ENCODE measurements around the gene GRIK1. TPM values are rescaled to one million over a fixed set of nuclear protein-coding genes. Genes with fewer than 3 reads are reported as not detected.

GRIK1 gene
- polyA plus RNA-seq, 1 experiment = not detected

DNA sequence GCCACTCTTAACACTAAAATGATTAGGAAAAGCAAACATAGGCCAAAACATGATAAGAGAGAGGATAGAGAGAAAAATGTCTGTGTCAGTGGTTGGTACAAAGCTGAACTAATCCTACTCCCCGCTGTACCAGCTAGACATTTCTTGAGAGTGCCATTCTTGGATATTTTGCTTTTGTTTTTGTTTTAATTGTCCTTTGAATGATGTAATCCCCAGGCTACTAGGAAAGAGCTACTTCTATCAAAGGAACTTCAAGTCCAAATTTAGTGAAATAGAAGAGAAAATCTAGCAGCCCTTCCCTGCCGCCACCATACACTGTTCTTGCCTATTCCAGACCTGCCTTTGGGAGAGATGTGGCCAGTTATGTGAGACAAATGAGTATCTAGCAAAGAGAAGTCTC lies 269.6 kb downstream of the GRIK1 start:
- TF ChIP-seq, protein P1, sequence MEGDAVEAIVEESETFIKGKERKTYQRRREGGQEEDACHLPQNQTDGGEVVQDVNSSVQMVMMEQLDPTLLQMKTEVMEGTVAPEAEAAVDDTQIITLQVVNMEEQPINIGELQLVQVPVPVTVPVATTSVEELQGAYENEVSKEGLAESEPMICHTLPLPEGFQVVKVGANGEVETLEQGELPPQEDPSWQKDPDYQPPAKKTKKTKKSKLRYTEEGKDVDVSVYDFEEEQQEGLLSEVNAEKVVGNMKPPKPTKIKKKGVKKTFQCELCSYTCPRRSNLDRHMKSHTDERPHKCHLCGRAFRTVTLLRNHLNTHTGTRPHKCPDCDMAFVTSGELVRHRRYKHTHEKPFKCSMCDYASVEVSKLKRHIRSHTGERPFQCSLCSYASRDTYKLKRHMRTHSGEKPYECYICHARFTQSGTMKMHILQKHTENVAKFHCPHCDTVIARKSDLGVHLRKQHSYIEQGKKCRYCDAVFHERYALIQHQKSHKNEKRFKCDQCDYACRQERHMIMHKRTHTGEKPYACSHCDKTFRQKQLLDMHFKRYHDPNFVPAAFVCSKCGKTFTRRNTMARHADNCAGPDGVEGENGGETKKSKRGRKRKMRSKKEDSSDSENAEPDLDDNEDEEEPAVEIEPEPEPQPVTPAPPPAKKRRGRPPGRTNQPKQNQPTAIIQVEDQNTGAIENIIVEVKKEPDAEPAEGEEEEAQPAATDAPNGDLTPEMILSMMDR (IDR thresholded peaks at IDR 0.05; ENCODE audit: low read depth, low read length) = no peak
- no peak overlapping the region for H3K4me3 ChIP-seq (ENCODE audit: low read depth, low read length)
- CTCF ChIA-PET = no interaction called here

DNA sequence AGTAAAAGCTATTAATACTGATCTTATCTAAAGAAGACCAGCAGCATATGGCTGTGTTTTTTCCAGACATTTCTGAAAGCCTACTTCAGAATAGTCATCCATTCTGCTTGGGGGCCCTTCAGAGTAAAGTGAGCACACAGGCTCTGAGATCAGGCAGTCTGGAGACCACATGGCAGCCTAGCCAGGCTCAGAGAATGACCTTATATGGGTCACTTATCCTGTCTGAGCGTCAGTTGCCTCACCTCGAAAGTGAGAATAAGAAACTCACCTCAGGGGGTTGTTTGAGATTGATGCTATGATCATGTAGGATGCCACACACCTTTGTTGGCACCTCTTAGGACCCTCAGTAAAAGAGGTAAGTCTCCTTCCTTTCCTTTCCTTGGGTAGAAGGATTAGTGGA lies 270.4 kb downstream of the GRIK1 start:
- Histone ChIP-seq H3K27me3 (ENCODE audit: control insufficient read depth, insufficient read depth, low read length) (no peaks in the 10 kb centered on the region), H3K4me3 (ENCODE audit: low read depth, low read length) (no peak overlapping the region), H3K27ac (ENCODE audit: low read depth, low read length) (no peak overlapping the region), H3K9me3 (ENCODE audit: control insufficient read depth, insufficient read depth, low read length) (no peaks in the 10 kb centered on the region)
- CTCF ChIA-PET = no interaction called here
- POLR2A ChIA-PET = no interaction called here
- TF ChIP-seq, protein P1 (IDR thresholded peaks at IDR 0.05; ENCODE audit: low read depth, low read length) = no peak
- no peak for DNase-seq (ENCODE audit: low read depth, low spot score)

More for the DNA sequence above, 269.6 kb downstream of the GRIK1 start:
- no peaks in the 10 kb centered on the region for H3K9me3 ChIP-seq (ENCODE audit: control insufficient read depth, insufficient read depth, low read length)
- no peaks in the 10 kb centered on the region for H3K27me3 ChIP-seq (ENCODE audit: control insufficient read depth, insufficient read depth, low read length)
- no peak overlapping the region for H3K27ac ChIP-seq (ENCODE audit: low read depth, low read length)
- POLR2A ChIA-PET = no interaction called here
- no peak for DNase-seq (ENCODE audit: low read depth, low spot score)

DNA sequence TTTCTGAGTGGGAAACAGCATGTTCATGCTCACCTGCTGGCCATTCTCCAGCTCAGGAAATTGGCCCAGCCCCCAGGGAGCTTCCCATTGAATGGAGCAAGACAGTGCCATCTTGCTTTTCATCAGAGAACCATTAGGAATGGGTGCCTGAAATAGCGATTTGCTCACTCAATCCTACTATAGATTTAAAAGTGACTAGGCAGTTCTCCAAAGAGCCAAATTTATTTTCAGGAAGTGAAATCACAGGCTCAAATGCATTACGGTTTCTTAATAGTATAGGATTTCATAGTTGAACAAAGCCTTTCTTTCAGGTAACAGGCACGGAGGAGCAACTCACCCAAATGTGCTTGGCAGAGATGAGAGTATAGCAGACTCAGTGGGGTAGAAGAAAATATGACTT lies 272.1 kb downstream of the GRIK1 start:
- DNase-seq (ENCODE audit: low read depth, low spot score) = no peak
- no peak overlapping the region for H3K27ac ChIP-seq (ENCODE audit: low read depth, low read length)
- no peak overlapping the region for H3K4me3 ChIP-seq (ENCODE audit: low read depth, low read length)
- H3K9me3 ChIP-seq (ENCODE audit: control insufficient read depth, insufficient read depth, low read length) = no peaks in the 10 kb centered on the region
- ChIA-PET POLR2A (no interaction called here), CTCF (interaction anchor here (1.0 kb wide), 1 partner anchor 8 kb away, joined by 3 read pairs; no protein-coding TSS in a partner anchor)
- TF ChIP-seq, protein P1 (IDR thresholded peaks at IDR 0.05; ENCODE audit: low read depth, low read length) = no peak
- H3K27me3 ChIP-seq (ENCODE audit: control insufficient read depth, insufficient read depth, low read length) = no peaks in the 10 kb centered on the region

DNA sequence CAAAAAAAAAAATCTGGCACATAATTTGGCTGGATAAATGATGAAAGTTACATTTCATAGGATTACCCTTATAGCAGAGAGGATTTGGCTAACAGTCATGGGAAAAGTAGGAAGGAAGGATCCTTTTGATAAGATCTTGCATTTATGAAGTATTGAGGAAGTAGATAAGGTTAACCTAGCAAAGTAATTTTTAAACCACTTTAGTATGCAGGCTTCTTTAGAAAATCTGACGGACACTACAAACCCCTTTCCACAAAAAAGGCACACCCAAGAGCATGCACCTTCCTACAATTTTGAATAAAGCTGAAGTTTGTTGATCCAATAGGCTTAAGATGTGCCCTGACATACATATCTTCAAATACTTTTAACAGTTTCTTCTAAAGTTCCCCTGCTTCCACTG lies 275.2 kb downstream of the GRIK1 start:
- ChIA-PET CTCF (interaction anchor here (1.1 kb wide), 1 partner anchor 185 kb away, joined by 3 read pairs; no protein-coding TSS in a partner anchor), POLR2A (no interaction called here)
- Histone ChIP-seq H3K27ac (ENCODE audit: low read depth, low read length) (no peak overlapping the region), H3K4me3 (ENCODE audit: low read depth, low read length) (no peak overlapping the region), H3K27me3 (ENCODE audit: control insufficient read depth, insufficient read depth, low read length) (no peaks in the 10 kb centered on the region), H3K9me3 (ENCODE audit: control insufficient read depth, insufficient read depth, low read length) (no peaks in the 10 kb centered on the region)
- no peak for DNase-seq (ENCODE audit: low read depth, low spot score)
- TF ChIP-seq, protein P1 (IDR thresholded peaks at IDR 0.05; ENCODE audit: low read depth, low read length) = no peak

DNA sequence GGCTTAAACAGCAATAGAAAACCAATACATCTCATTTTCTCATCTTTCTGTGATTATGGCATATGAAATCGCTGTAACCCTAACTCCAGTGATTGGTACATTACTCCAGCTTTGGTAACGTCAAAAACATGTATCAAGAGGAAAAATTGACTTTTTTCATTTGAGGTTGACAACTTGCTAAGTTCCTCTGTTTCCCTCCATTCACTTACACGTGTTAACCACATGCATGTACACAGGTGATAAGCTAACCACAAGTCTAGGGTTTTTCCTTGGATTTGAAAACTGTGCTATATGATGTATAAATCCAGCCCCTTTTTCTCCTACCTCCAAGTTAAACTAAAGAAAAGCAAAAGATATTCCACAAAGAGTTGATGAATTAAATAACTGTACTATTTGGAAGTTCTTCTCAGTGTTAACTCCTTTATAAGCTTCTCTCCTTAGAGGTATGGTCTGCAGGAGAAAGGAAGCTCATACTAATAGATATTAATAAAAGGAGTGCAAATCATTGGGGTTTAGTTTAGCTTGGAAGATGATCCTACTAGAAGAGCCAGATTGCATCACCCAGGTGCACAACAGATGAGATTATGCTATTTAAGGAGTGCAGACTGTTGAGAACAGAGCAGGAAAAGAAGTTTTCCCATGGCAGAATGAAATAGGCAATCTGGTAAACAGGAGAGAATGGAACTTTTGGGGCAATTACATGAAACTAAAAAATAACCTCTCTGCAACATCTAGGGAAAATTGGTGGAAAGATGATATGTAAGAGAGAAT lies 277.9 kb downstream of the GRIK1 start:
- Histone ChIP-seq H3K27ac (ENCODE audit: low read depth, low read length) (no peak overlapping the region), H3K4me3 (ENCODE audit: low read depth, low read length) (no peak overlapping the region), H3K9me3 (ENCODE audit: control insufficient read depth, insufficient read depth, low read length) (no peaks in the 10 kb centered on the region), H3K27me3 (ENCODE audit: control insufficient read depth, insufficient read depth, low read length) (no peaks in the 10 kb centered on the region)
- CTCF ChIA-PET = no interaction called here
- TF ChIP-seq, protein P1 (IDR thresholded peaks at IDR 0.05; ENCODE audit: low read depth, low read length) = no peak
- DNase-seq (ENCODE audit: low read depth, low spot score) = no peak
- POLR2A ChIA-PET = no interaction called here
